Upper lobe of left lung (tissue), 4 donors: ENCODE measurements around the gene DENND4B.

Source experiments
- CTCF ChIP-seq, 6 experiments: fragments of 450-650 bp in 4 of 6; fragments of 200-600 bp in 2 of 6; sonication (generic) in 2 of 6; IDR thresholded peaks; one replicate each; pipeline ENCODE4 v1.5.1; 2016 to 2019; ENCODE audit warnings: antibody characterized with exemption in 6 of 6
- POLR2AphosphoS5 ChIP-seq, 2 donors: sonication (generic); formaldehyde crosslinking; IDR thresholded peaks; one replicate each; pipeline ENCODE4 v1.5.1; 2017; ENCODE audit warnings: antibody characterized with exemption in 2 of 2

GRCh38 chr1:153928245-153928644 lies 18.3 kb downstream of the DENND4B start:
- no peak for TF ChIP-seq CTCF (IDR thresholded peaks at IDR 0.05)
- TF ChIP-seq POLR2AphosphoS5 (IDR thresholded peaks at IDR 0.05): no peak
